ENCODE data around the gene STXBP2. TPM values are rescaled to one million over a fixed set of nuclear protein-coding genes. Genes with fewer than 3 reads are reported as not detected.
A peak's percentile ranks its signal among the peaks of the same experiment; 100 is the strongest.

STXBP2 gene
- total and polyA plus RNA-seq, 9 of the 15 experiments (the other 6 are each of a cell fraction or from before 2014, with no cell fraction given): 2.5 to 163 (median 71.3) TPM

DNA sequence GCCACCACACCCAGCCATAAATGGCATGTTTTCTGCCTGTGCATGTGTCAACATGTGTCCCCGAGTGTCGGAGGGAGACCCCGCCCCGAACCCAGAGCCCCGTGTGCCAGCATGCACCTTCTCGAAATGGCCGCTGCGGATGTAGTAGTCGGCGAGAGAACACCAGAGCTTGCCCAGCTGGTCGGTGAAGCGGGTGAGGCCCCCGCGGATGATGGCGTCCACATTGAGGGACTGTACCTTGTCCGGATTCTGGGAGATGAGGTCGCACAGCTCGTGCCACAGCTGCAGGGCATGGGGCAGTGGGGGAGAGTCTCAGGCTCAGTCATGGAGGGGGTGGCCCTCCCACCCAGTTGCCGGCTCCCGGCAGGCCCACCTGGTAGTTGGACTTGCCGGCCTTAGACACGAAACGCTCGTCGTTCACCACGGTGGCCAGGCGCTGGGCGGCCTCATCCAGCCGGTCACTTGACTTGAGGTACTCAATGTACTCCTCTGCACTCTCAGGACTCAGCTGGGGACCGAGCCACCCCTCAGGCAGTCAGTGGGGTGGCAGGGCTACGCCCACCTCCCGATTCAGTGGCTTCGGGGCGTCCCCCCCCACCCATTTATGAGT is 11.0 kb upstream of the STXBP2 start:
- H3K4me3 ChIP-seq: no peak overlapping the region
- in situ Hi-C loops (cut with MboI) (no loop called here), intact Hi-C loops (cut with micrococcal nuclease) (no loop called here)
- H4K20me1 ChIP-seq (replicated peaks; ENCODE audit: control insufficient read depth, insufficient read depth, low read length): no peaks in the 10 kb centered on the region
- 95% methylated on average over 24 of the region's 34 CpGs for WGBS (ENCODE audit: insufficient coverage, low coverage, missing lambda C conversion rate)
- ATAC-seq (no peak), FAIRE-seq (no peak), DNase-seq (ENCODE audit: extremely low read depth in 1 of 4, low spot score in 3 of 4) (no peak)
- H3K4me1 ChIP-seq (replicated peaks in 1 of 2; ENCODE audit: control insufficient read depth in 2 of 2, insufficient read depth in 2 of 2, low read length in 2 of 2): peaks cover 8 to 30% of the 10 kb centered on the region in 2 experiments; a peak in 4 of 5 replicates
- BruUV-seq (replicated peaks): no TSS peak
- ChIA-PET POLR2A (interaction anchor here (0.6 kb wide), 1 partner anchor 244 kb away, joined by 3 read pairs; no protein-coding TSS in a partner anchor), CTCF (ENCODE audit: low intra/inter-chr PET ratio) (no interaction called here)
- H3K27ac ChIP-seq (ENCODE audit: extremely low read depth, low read depth, low read length): no peak overlapping the region
- TF ChIP-seq RBFOX2 (IDR thresholded peaks at IDR 0.05; ENCODE audit: low read depth, low read length) (0 out of 2 replicates have a peak, but pooled peaks have one; percentile 26), ATF1 (CRISPR knock-in tag; IDR thresholded peaks at IDR 0.05) (no peak), ATF1 (tag; IDR thresholded peaks at IDR 0.05) (no peak), ZSCAN29 (IDR thresholded peaks at IDR 0.05) (no peak), POLR2G (IDR thresholded peaks at IDR 0.05; ENCODE audit: low read depth, low read length) (peak; percentile 41; the same call in 1 of the 2 replicates), FOS (IDR thresholded peaks at IDR 0.05; ENCODE audit: extremely low read depth, insufficient read length) (no peak)
- H3K79me2 ChIP-seq (ENCODE audit: control insufficient read depth, insufficient read depth, low read length): peaks cover 46% of the 10 kb centered on the region
- H3K4me2 ChIP-seq (ENCODE audit: insufficient read depth, low read length): no peak overlapping the region
- H3K9ac ChIP-seq (ENCODE audit: insufficient read depth in 1 of 2, low read depth in 2 of 2, low read length in 2 of 2): no peak overlapping the region
- H3K27me3 ChIP-seq (ENCODE audit: control insufficient read depth in 2 of 2, insufficient read depth in 2 of 2, low read length in 2 of 2): no peaks in the 10 kb centered on the region
- H3K9me3 ChIP-seq (replicated peaks; ENCODE audit: control insufficient read depth, insufficient read depth, low read depth, low read length): no peaks in the 10 kb centered on the region
- H2AFZ ChIP-seq (ENCODE audit: low read depth, low read length): no peak overlapping the region
- H3K36me3 ChIP-seq (ENCODE audit: control insufficient read depth, insufficient read depth, low read length): peaks cover 59% of the 10 kb centered on the region; the same call in 2 of the 3 replicates
- no peaks in the 10 kb centered on the region for H3K9me1 ChIP-seq (ENCODE audit: control insufficient read depth, insufficient read depth, low read length)

DNA sequence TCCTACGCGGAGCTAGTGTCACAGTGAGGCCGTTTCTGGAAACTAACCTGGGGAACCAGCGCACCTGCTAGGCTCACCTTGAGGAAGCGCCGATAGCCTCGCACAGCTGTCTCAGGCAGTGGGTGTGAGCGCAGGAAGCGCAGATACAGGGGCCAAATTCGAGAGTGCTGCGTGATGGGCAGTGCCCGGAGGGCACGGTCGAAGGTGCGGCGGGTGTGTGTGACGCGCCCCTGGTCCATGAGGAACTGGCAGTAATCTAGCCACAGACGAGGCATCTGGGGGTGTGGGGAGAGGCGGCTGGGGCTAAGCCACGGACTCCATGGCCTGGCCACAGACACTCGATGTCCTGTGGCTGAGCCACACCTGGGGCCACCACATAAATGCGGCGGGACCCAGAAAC is 9.7 kb upstream of the STXBP2 start:
- H3K9ac ChIP-seq (ENCODE audit: insufficient read depth in 1 of 2, low read depth in 2 of 2, low read length in 2 of 2): peak overlapping the region in 1 of 2 experiments; percentile 31; a peak in 1 of 4 replicates
- no peak for ATAC-seq
- TF ChIP-seq RBFOX2 (IDR thresholded peaks at IDR 0.05; ENCODE audit: low read depth, low read length) (0 out of 2 replicates have a peak, but pooled peaks have one; percentile 16), POLR2G (IDR thresholded peaks at IDR 0.05; ENCODE audit: low read depth, low read length) (0 out of 2 replicates have a peak, but pooled peaks have one; percentile 16), KAT8 (IDR thresholded peaks at IDR 0.05; ENCODE audit: low read depth) (no peak)
- no TSS peak for BruUV-seq (replicated peaks)
- in situ Hi-C loops (cut with MboI) (no loop called here), intact Hi-C loops (cut with micrococcal nuclease) (no loop called here)
- no peak for FAIRE-seq
- H3K4me2 ChIP-seq (ENCODE audit: insufficient read depth, low read length): no peak overlapping the region
- POLR2A ChIA-PET: interaction anchor here (0.7 to 4.8 kb wide), 3 partner anchors 9 to 47 kb away, joined by 3 to 22 read pairs (median 3); no protein-coding TSS in a partner anchor
- no peaks in the 10 kb centered on the region for H3K9me3 ChIP-seq (replicated peaks; ENCODE audit: control insufficient read depth, insufficient read depth, low read depth, low read length)
- no peak overlapping the region for H3K4me3 ChIP-seq
- H3K79me2 ChIP-seq (ENCODE audit: control insufficient read depth, insufficient read depth, low read length): peaks cover 49% of the 10 kb centered on the region
- no peak for DNase-seq (ENCODE audit: extremely low read depth in 1 of 4, low spot score in 3 of 4)
- no peaks in the 10 kb centered on the region for H3K27me3 ChIP-seq (ENCODE audit: control insufficient read depth in 2 of 2, insufficient read depth in 2 of 2, low read length in 2 of 2)
- H4K20me1 ChIP-seq (replicated peaks; ENCODE audit: control insufficient read depth, insufficient read depth, low read length): no peaks in the 10 kb centered on the region
- peaks cover 8 to 35% of the 10 kb centered on the region in 2 experiments; a peak in 4 of 5 replicates for H3K4me1 ChIP-seq (replicated peaks in 1 of 2; ENCODE audit: control insufficient read depth in 2 of 2, insufficient read depth in 2 of 2, low read length in 2 of 2)
- no peaks in the 10 kb centered on the region for H3K9me1 ChIP-seq (ENCODE audit: control insufficient read depth, insufficient read depth, low read length)
- H3K27ac ChIP-seq (ENCODE audit: extremely low read depth, low read depth, low read length): no peak overlapping the region
- H2AFZ ChIP-seq (ENCODE audit: low read depth, low read length): no peak overlapping the region
- CTCF ChIA-PET (ENCODE audit: low intra/inter-chr PET ratio): no interaction called here
- WGBS (ENCODE audit: insufficient coverage, low coverage, missing lambda C conversion rate): 92% methylated on average over 21 of the region's 24 CpGs
- H3K36me3 ChIP-seq (ENCODE audit: control insufficient read depth, insufficient read depth, low read length): peaks cover 54% of the 10 kb centered on the region; the same call in 2 of the 3 replicates
